Measurements from ENCODE around the gene CX3CL1.
"Not testable (repeated sequence)": the region's sequence is repeated elsewhere in the genome, so short reads cannot be mapped to it uniquely, and the experiment has no call there.

Gene CX3CL1

DNA sequence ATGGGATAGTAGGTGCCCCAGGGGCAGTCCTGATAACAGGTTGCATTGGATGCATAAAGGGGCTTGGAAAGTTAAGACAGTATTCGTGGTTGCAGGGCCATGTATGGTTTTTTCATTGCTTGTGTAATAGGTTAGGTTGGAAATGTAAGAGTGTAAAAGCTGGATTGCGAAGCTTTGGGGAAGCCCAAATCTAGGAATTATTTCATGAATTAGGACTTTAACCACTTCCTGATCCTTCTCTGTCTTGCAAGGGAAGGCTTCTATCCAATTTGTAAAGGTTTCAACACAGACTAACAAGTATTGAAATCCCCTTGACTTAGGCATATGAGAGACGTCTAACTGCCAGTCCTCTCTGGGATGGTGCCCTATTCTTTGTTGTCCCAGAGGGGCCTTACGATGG is 24.5 kb downstream of the CX3CL1 start:
- no peak overlapping the region for H3K4me3 ChIP-seq (ENCODE audit: low read depth, low read length)
- TF ChIP-seq CTCF (IDR thresholded peaks at IDR 0.05; ENCODE audit: borderline replicate concordance, insufficient read depth, low read depth, low read length), result no peak

DNA sequence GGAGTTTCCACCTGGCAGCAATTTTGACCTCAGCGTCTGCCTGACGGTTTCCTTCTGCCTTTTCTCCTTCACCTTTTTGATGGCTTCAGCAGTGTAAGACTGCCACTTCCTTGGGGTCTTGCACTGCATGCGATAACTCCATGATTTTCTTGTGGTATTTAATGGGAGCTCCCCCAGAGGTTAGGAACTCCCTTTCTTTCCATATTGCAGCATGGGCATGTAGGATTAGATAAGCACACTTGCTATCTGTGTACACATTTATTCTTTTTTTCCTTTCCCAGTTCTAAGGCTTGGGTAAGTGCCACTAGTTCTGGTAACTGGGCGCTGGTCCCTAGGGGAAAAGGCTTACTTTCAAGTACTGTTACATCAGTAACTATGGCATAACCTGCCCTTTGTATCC is 25.2 kb downstream of the CX3CL1 start:
- H3K4me3 ChIP-seq (ENCODE audit: low read depth, low read length), result not testable (repeated sequence)

GRCh38 chr16:57401943-57402640 is 29.8 kb downstream of the CX3CL1 start:
- no peak for TF ChIP-seq CTCF (IDR thresholded peaks at IDR 0.05; ENCODE audit: borderline replicate concordance, insufficient read depth, low read depth, low read length)
- no peak overlapping the region for H3K4me3 ChIP-seq (ENCODE audit: low read depth, low read length)

- no peak within 1 kb of the TSS for H3K4me3 ChIP-seq (ENCODE audit: low read depth, low read length)
- no peak for TF ChIP-seq CTCF (IDR thresholded peaks at IDR 0.05; ENCODE audit: borderline replicate concordance, insufficient read depth, low read depth, low read length)
Observed at GRCh38 chr16:57403965-57404817, 31.9 kb downstream of the CX3CL1 start, which contains the start of gene CCL17. Gene CCL17 (plus strand): TSS chr16:57404767. CDS start chr16:57413933, 9,166 bp downstream.

- no peak overlapping the region for H3K4me3 ChIP-seq (ENCODE audit: low read depth, low read length)
- no peak for TF ChIP-seq CTCF (IDR thresholded peaks at IDR 0.05; ENCODE audit: borderline replicate concordance, insufficient read depth, low read depth, low read length)
Observed at GRCh38 chr16:57405097-57405496, 32.8 kb downstream of the CX3CL1 start.

GRCh38 chr16:57406881-57407280 is 34.6 kb downstream of the CX3CL1 start:
- no peak overlapping the region for H3K4me3 ChIP-seq (ENCODE audit: low read depth, low read length)
- TF ChIP-seq CTCF (IDR thresholded peaks at IDR 0.05; ENCODE audit: borderline replicate concordance, insufficient read depth, low read depth, low read length), result no peak

GRCh38 chr16:57407521-57408353 is 35.4 kb downstream of the CX3CL1 start:
- H3K4me3 ChIP-seq (ENCODE audit: low read depth, low read length), result no peak overlapping the region
- no peak for TF ChIP-seq CTCF (IDR thresholded peaks at IDR 0.05; ENCODE audit: borderline replicate concordance, insufficient read depth, low read depth, low read length)

All from GM12875 (cell line).